Coronary artery (tissue), 2 donors: ENCODE results near the gene CPXM1.
A peak's percentile ranks its signal among the peaks of the same experiment; 100 is the strongest.

Experiments
- DNase-seq: peaks from one replicate; pipeline ENCODE4 v3.0.0-alpha.2; 2017; ENCODE audit warnings: low spot score
- H3K27ac ChIP-seq, 2 donors: fragments of 200-600 bp; sonication (generic); one replicate each; pipeline ENCODE4 v1.5.1; 2016 to 2019
- H3K4me3 ChIP-seq: fragments of 200-600 bp; sonication (generic); 2 replicates; pipeline ENCODE4 v1.5.1; 2016; ENCODE audit warnings: mild to moderate bottlenecking, moderate library complexity
- TF ChIP-seq, protein P1 (sequence below): fragments of 200-600 bp; sonication (generic); IDR thresholded peaks from one replicate; pipeline ENCODE4 v1.5.1; 2019; ENCODE audit warnings: antibody characterized with exemption

The CPXM1 gene

DNA sequence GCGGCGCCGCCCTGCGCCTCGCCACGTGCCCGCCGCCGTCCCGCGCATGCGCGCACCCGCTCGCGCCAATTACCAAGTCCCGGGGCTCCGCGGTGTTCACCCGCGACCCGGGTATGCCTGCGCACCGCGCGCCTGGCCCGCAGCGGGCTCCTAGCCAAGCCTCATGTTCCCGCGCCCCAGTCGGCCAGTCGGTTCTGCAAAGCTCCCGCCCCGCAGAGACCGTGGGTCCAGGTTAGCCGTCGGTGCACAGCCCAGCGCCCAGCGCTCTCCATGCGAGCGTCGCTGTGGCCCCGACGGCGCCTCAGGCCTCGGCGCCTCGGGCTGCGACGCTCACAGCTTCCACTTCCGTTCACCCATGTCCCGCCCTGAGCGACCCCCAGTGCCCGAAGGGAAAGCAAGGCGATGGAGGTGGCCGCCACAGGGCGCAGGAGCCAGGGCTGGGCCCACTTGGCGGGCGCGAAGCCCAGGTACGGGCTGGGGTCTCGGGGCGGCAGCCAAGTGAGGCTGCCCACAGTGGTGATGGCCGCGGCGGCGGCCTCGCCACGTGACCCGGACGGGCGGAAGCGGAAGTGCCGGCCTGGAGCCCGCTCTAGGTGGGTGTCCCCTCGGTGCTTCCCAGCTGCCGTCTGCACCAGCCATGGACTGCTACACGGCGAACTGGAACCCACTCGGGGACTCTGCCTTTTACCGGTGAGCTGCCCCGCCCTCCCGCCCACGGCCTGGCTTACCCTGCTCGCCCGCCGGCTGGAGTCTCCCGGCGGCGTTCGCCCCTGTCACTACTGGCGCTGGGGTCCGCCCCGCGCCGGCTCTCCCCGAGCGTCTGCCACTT is 39.9 kb upstream of the CPXM1 start, which contains the start of the genes PCED1A and VPS16:
TSS of gene PCED1A (minus strand) at position 518 of the 829 bp plus-strand sequence. CDS start 743 bp downstream, outside the sequence.
TSS of gene VPS16 (plus strand) at position 608 of the 829 bp plus-strand sequence. CDS start at position 638, 30 bp downstream.
- DNase-seq, result peak; percentile 90
- Histone ChIP-seq H3K27ac (peak within 1 kb of the TSS; percentile 83 to 87), H3K4me3 (peak within 1 kb of the TSS; percentile 84)
- TF ChIP-seq, protein P1, sequence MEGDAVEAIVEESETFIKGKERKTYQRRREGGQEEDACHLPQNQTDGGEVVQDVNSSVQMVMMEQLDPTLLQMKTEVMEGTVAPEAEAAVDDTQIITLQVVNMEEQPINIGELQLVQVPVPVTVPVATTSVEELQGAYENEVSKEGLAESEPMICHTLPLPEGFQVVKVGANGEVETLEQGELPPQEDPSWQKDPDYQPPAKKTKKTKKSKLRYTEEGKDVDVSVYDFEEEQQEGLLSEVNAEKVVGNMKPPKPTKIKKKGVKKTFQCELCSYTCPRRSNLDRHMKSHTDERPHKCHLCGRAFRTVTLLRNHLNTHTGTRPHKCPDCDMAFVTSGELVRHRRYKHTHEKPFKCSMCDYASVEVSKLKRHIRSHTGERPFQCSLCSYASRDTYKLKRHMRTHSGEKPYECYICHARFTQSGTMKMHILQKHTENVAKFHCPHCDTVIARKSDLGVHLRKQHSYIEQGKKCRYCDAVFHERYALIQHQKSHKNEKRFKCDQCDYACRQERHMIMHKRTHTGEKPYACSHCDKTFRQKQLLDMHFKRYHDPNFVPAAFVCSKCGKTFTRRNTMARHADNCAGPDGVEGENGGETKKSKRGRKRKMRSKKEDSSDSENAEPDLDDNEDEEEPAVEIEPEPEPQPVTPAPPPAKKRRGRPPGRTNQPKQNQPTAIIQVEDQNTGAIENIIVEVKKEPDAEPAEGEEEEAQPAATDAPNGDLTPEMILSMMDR, result no peak

DNA sequence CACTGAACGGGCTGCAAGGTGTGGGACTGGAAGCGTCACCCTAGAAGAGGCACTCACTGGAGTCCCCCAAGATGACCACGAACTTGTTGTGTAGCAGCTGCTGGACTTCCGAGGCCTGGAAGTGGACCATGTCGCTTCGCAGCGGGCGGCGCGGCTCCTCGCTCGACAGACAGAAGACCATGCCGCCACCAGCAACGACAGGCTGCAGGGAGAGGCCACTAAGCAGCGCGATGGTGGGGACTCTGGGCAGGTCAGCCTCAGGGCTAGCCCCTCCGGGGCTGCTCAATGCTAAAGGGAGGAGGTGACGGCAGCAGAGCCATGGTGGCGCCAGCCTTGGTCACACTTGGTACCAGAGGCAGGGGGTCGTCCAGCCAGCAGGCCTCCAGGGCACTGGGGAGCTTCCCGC is 39.3 kb upstream of the CPXM1 start:
- Histone ChIP-seq H3K4me3 (peak overlapping the region; percentile 84), H3K27ac (peak overlapping the region in 1 of 2 donors; percentile 87)
- TF ChIP-seq, protein P1, result no peak
- DNase-seq, result no peak

DNA sequence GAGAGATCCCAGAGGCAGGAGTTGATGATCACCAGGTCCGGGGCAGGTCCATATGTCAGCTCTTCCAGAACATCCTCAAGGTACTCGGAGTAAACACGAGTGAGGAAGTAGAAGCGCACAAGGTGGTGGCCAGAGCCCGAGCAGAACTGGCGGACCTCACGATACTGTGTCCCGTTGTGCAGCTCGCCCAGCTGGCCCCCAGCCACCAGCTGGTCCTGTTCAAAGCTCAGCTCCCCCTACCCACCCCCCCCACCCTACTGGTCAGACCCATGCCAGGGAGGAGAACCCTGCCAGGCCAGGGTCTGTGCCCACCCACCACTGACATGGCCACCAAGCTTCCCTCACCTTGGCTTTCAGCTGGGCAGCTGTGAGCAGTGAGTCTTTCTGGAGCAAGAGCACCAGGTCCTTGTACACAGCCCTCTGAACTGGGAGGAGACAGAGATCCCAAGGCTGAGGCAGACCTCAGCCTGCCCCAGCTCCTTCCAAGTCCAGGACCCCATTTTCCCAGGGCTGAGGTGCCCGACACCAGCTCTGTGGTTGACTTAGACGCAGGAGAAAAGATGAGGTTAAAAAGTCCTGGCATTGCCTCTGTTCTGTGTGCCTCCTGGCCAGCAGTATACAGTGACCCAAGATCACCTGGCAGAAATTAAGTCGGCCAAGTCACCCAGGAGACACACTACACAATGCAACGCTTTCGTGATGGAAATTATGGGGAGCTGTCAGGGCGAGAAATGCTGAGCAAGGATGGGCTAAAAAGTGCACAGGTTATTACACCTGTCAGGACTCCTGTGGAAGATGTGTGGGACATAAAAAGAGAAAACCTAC is 38.6 kb upstream of the CPXM1 start:
- TF ChIP-seq, protein P1, result no peak
- Histone ChIP-seq H3K4me3 (peak overlapping the region; percentile 84), H3K27ac (no peak overlapping the region)
- DNase-seq, result peak; percentile 65

DNA sequence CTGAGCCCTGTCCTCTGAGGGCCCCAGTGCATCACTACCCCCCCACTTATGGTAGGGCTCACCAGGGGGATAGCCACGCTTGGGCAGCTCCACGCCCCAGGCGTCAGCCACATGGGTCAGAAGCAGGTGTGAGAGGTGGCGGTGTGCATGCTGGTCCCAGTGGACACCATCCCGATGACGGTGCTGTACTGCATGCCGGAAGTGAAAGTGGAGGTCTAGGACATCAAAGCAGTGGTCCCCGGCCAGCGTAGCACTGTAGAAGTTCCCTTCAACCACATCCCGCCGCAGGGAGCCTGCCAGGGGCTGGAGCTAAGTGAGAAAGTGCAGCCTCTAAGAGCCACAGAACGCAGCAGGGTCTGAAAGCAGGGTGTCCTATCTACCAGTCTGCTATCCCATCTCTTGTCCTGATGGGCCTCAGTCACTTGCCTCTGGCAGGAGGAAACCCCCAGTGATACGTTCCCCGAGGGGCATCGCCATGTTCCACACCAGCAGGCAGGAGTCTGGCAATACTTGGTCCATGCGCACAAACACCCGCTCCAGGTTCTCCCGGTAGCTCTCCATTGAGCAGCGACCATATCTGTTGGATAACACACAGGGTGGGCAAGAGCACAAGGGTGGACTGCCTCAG is 37.9 kb upstream of the CPXM1 start:
- Histone ChIP-seq H3K4me3 (no peak overlapping the region), H3K27ac (no peak overlapping the region)
- DNase-seq, result peak; percentile 66
- TF ChIP-seq, protein P1, result no peak

DNA sequence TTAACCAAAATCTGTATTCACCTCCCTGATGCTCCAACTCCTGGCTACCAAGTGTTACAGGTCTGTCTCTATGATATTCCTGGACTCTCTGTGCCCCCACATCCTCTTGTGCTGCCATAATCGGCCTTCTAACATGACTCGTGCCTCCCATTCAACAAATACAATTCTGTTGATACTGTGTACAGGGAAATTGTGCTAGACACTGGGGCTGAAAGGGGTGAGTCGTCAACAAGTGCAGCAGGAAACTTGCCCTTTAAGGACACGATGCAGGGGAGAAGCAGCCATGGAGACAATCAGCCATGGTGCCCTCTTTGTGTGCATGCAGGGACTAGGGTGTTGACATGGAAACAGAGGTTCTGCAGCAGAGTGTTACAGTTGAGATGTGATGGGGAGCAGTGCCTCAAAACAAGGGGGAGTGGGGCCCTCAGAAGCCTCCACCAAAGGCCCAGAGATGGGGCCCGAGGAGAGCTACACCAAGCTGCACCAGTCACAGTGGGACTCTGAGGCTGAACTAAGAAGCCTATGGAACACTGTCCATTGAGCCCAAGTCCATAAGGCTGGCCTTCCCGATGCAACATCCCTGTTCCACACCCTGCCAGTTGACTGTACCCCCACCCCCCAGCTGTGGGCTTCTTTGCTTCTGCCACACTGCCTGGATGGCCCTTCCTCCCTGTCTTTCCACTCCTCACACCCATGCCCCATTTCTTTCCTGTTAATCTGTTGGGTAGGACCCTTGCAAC is 37.0 kb upstream of the CPXM1 start:
- Histone ChIP-seq H3K4me3 (no peak overlapping the region), H3K27ac (no peak overlapping the region)
- TF ChIP-seq, protein P1, result no peak
- DNase-seq, result peak; percentile 54

DNA sequence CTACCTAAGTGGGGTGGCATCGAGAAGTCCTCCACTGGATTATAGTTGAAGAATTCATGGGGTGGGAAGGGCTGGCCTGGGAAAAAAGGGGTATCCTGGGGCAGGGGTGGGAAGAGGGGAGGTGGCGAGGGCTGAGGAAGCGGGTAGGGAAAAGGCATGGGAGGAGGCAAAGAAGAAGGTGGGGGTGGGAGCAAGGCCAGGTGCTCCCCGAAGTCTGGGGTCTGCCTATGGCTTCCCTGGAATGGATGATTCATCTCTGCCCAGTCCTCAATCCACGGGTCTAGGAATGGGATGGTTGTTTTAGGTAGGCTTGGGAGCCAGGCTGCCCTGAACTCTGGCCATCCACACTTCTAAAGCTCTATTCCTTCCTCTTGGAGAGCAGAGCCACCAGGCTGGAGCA is 35.6 kb upstream of the CPXM1 start:
- TF ChIP-seq, protein P1, result no peak
- DNase-seq, result no peak

More for the DNA sequence above, 35.6 kb upstream of the CPXM1 start:
- Histone ChIP-seq H3K27ac (no peak overlapping the region), H3K4me3 (no peak overlapping the region)
